Heart right ventricle (tissue), 16 donors: ENCODE results near the gene EEA1. TPM values are rescaled to one million over a fixed set of nuclear protein-coding genes. Genes with fewer than 3 reads are reported as not detected.

ENCODE experiments used
- ATAC-seq, 8 donors: fragments of 200-7000 bp; cut with Tn5 transposase; one replicate each; pipeline ENCODE4 v1.9.1; 2020; ENCODE audit warnings: mild to moderate bottlenecking in 8 of 8, moderate library complexity in 8 of 8, moderate number of reproducible peaks in 1 of 8
- DNase-seq, 2 donors: peaks; one replicate each; pipeline ENCODE4 v3.0.0-alpha.2; 2020
- H3K27ac ChIP-seq, 10 donors: fragments of 200-600 bp; sonication (generic) in 2 of 10; one replicate each; pipeline versions ENCODE4 v1.5.0 to v1.8.0; 2020 to 2022; ENCODE audit warnings: mild to moderate bottlenecking in 3 of 10
- H3K27me3 ChIP-seq, 7 donors: fragments of 200-600 bp; one replicate each; pipeline ENCODE4 v1.8.0; 2021 to 2022; ENCODE audit warnings: mild to moderate bottlenecking in 2 of 7
- H3K36me3 ChIP-seq, 9 donors: fragments of 200-600 bp; sonication (generic) in 1 of 9; one replicate each; pipeline versions ENCODE4 v1.5.0 to v1.8.0; 2020 to 2022; ENCODE audit warnings: mild to moderate bottlenecking in 2 of 9
- H3K4me1 ChIP-seq, 9 donors: fragments of 200-600 bp; sonication (generic) in 1 of 9; one replicate each; pipeline versions ENCODE4 v1.5.0 to v1.8.0; 2020 to 2022; ENCODE audit warnings: mild to moderate bottlenecking in 4 of 9
- H3K4me3 ChIP-seq, 10 donors: fragments of 200-600 bp; sonication (generic) in 2 of 10; one replicate each; pipeline versions ENCODE4 v1.5.0 to v1.8.0; 2020 to 2022; ENCODE audit warnings: mild to moderate bottlenecking in 7 of 10, moderate library complexity in 2 of 10
- H3K9me3 ChIP-seq, 11 donors: fragments of 200-600 bp in 10 of 11; sonication (generic) in 2 of 11; one replicate each; pipeline versions ENCODE4 v1.5.0 to v1.8.0; 2013 to 2022; ENCODE audit warnings: mild to moderate bottlenecking in 2 of 11, control low read depth in 1 of 11, moderate library complexity in 1 of 11
- WGBS, 2 donors: extraction: QIAGEN DNeasy Blood & Tissue Kit; methylation state at CpG; one replicate each; pipeline ENCODE4 v1.1.7; 2013; ENCODE audit warnings: inconsistent platforms in 1 of 2; 5-methylcytosine and 5-hydroxymethylcytosine counted together
- intact Hi-C, 10 donors: fragments of 100-400 bp; cut with DNase I; formaldehyde crosslinking; loops; one replicate each; pipeline versions ENCODE4 v1.11.1 to v1.14.2; 2022
- polyA plus RNA-seq, 2 donors: library from polyadenylated mRNA; stranded (reverse); fragments of 200-250 nt; gene quantifications; one replicate each; pipeline ENCODE4 v1.2.3, GENCODE V29; 2013
- total RNA-seq, 10 donors: library from RNA; stranded (reverse); fragmentation: NEBNext Ultra II Directional in 3 of 10; extraction: Animal tissue kit (Norgen Biotek cat#: 25700) in 3 of 10; gene quantifications; one replicate each; pipeline versions ENCODE4 v1.2.1 to v1.2.4, GENCODE V29; 2021 to 2023
- TF ChIP-seq, protein P1 (sequence below), 9 donors: fragments of 200-600 bp; sonication (generic) in 2 of 9; IDR thresholded peaks; one replicate each; pipeline versions ENCODE4 v1.5.0 to v1.8.0; 2021 to 2022; ENCODE audit warnings: antibody characterized with exemption in 9 of 9, mild to moderate bottlenecking in 5 of 9, moderate library complexity in 1 of 9
- donor health status: Arrhythmogenic right ventricular cardiomyopathy.
- donor health status: ischemic (EF 13 %, LVEDD 7.1; RV severe dilation, severe dysfunction).
- donor health status: healthy with polysubstance abuse.
- donor health status: DM: no; HTN: yes; CAD: no.
- donor health status: DM: no; HTN: no; CAD: no.
- donor health status: ischemic (EF 25% LVEDD 6.9; RV normal size, moderate dysfunction).
- donor health status: ischemic (EF 25% LVEDD 5.7; RV mildly dilated, moderate dysfunction).
- donor health status: healthy.
- donor health status: DM: yes; HTN: yes; CAD: no.
- donor health status: Ischemic cardiomyopathy.
- donor health status: ischemic (EF 35%, LVEDD 5.7; RV mildly dilated, moderate dysfunction).
- donor health status: nonischemic (EF 11% LVEDD 7.7; RV severe dilation, severe dysfunction).
- donor health status: DM: yes; HTN: yes; CAD: no.
- donor health status: PGD.
- donor health status: ischemic (EF 29% LVEDD 5.4; RV normal size, mild dysfunction).
- donor health status: nonischemic (EF 23%, LVEDD 6.1; RV moderate dilation, normal function).

EEA1 gene
- total and polyA plus RNA-seq, 12 donors = 2.6 to 41.6 (median 30.5) TPM

DNA sequence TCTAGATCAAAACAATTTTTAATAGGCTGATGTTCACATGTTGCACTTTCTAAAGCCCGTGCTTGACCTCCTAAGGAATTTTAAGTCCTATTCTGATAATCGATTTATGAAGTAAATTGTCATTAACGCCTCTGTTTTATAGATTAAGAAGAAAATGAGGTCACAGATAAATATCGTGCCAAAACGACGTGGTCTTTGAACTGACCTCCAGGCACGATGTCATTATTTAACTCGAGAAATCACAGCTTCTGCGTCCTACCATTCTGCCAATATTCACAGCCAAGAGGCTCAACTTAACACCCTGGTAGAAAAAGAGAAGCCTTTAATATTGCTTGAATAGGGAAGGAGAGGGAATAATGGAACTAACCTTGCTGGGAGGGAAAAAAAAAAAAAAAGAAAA lies 888 bp upstream of the EEA1 start:
- Histone ChIP-seq H3K27me3 (no peaks in the 10 kb centered on the region), H3K9me3 (no peaks in the 10 kb centered on the region), H3K4me1 (peaks cover 0 to 43% (median 35%) of the 10 kb centered on the region in 9 donors), H3K4me3 (peak overlapping the region; percentile 29 to 94 (median 87)), H3K27ac (peak overlapping the region; percentile 83 to 99 (median 97)), H3K36me3 (no peaks in the 10 kb centered on the region)
- intact Hi-C loops = loop anchor here in 8 of 10 donors (5.0 to 10.0 kb wide), 7 partner anchors 68 to 425 kb away; no protein-coding TSS in a partner anchor
- TF ChIP-seq, protein P1, sequence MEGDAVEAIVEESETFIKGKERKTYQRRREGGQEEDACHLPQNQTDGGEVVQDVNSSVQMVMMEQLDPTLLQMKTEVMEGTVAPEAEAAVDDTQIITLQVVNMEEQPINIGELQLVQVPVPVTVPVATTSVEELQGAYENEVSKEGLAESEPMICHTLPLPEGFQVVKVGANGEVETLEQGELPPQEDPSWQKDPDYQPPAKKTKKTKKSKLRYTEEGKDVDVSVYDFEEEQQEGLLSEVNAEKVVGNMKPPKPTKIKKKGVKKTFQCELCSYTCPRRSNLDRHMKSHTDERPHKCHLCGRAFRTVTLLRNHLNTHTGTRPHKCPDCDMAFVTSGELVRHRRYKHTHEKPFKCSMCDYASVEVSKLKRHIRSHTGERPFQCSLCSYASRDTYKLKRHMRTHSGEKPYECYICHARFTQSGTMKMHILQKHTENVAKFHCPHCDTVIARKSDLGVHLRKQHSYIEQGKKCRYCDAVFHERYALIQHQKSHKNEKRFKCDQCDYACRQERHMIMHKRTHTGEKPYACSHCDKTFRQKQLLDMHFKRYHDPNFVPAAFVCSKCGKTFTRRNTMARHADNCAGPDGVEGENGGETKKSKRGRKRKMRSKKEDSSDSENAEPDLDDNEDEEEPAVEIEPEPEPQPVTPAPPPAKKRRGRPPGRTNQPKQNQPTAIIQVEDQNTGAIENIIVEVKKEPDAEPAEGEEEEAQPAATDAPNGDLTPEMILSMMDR (IDR thresholded peaks at IDR 0.05) = no peak
- ATAC-seq (no peak), DNase-seq (no peak)
- 2 to 3% methylated on average over 9 of the region's 9 CpGs for WGBS, 2 donors

DNA sequence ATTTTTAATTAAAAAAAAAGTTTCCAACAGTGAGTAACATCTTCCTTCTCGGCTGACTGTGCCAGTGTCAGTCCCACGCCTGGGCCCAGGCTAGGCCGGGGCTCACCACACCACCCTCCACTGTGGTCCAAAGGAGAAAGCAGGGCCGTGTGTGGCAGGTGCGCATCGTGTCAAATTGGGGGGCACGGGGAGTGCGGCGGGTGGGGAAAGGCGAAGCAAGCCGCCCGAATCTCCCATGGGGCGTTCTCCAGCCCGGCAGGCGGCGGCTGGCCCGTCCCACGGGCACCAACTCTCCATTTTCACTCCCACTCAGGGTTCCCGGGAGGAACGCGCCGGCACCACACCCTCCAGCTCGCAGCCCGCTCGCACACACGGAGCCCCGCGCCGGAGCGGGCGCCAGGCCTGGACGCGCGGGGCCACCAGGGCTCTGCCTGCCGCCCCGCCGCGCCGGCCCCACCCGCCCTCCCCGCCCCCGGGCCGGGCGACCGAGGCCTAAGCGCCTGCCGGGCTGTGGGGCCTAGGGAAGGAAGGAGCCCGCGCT lies 604 bp downstream of the EEA1 start:
- H3K9me3 ChIP-seq = no peaks in the 10 kb centered on the region
- no peaks in the 10 kb centered on the region for H3K27me3 ChIP-seq
- H3K36me3 ChIP-seq = no peaks in the 10 kb centered on the region
- H3K27ac ChIP-seq = peak overlapping the region; percentile 92 to 99 (median 97)
- intact Hi-C loops = loop anchor here in 8 of 10 donors (5.0 to 10.0 kb wide), 7 partner anchors 66 to 424 kb away; no protein-coding TSS in a partner anchor
- H3K4me3 ChIP-seq = peak overlapping the region; percentile 66 to 94 (median 87)
- WGBS, 2 donors = 0 to 1% methylated on average over 43 to 49 of the region's 49 CpGs
- peaks cover 0 to 57% (median 46%) of the 10 kb centered on the region in 9 donors for H3K4me1 ChIP-seq
- peak; percentile 29 to 51 for DNase-seq
- ATAC-seq = peak; percentile 29 to 68 (median 48)
- TF ChIP-seq, protein P1 (IDR thresholded peaks at IDR 0.05) = no peak

DNA sequence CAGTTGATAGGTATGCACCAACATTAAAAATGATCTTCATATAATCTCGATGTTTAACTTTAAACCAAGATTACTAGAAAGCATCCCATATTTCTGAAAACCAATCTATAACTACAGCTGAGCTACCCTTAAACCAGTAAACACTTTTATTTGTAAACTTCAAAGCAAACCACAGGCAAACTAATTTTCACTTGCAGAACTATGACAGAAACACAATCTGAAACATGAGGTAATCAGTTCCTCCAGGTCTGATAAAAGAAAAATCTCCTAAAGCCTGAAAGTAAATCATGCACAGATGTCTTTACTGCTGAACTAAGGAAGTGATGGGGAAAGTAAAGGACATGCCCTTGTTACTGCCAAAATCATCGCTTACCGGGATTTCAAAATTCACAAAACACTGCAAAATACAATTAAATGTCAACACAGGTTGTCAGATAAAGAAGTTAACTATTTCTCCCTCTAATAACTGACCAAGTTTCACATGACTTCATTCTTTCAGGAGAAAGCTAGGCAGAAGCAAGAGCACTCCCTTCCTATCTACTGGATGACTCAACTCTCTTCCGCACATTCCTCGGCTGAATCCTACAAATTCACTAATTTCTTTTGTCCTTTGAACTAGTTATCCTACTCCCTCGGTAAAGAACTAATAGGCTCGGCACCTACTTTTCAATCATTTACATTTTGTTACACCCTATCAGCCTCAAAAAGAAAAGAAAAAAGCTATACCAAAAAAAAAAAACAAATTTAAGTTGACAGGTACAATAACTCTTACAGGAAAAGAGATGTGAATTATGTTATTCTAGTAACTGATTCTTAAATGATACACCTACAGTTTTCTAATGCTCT lies 1.4 kb downstream of the EEA1 start:
- intact Hi-C loops = loop anchor here in 8 of 10 donors (5.0 to 10.0 kb wide), 7 partner anchors 65 to 423 kb away; no protein-coding TSS in a partner anchor
- TF ChIP-seq, protein P1 (IDR thresholded peaks at IDR 0.05) = no peak
- ATAC-seq (peak in 1 of 8 donors; percentile 20), DNase-seq (no peak)
- Histone ChIP-seq H3K27me3 (no peaks in the 10 kb centered on the region), H3K9me3 (no peaks in the 10 kb centered on the region), H3K36me3 (no peaks in the 10 kb centered on the region), H3K27ac (peak overlapping the region in 9 of 10 donors; percentile 92 to 99 (median 97)), H3K4me3 (peak overlapping the region; percentile 66 to 94 (median 87)), H3K4me1 (peaks cover 0 to 62% (median 50%) of the 10 kb centered on the region in 9 donors)
- WGBS, 2 donors = 7 to 16% methylated on average over 7 of the region's 7 CpGs

DNA sequence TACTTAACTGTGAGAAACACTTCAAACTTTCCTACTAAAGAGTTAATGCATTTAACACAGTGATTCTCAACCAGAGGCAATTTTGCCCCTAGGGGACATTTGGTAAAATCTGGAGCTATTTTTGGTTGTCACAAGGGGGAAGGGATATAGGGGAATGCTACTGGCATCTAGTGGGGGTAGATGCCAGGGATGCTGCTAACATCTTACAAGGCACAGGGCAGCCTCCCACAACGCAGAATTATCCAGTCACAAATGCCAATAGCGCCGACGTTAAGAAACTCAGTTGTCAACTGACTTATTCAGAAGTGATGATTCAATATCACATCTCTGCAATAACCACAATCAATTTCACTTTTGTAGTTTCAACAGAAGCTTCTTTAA lies 2.0 kb downstream of the EEA1 start:
- 2 to 6% methylated on average over 4 of the region's 4 CpGs for WGBS, 2 donors
- TF ChIP-seq, protein P1 (IDR thresholded peaks at IDR 0.05) = peak in 6 of 9 donors; percentile 18 to 49 (median 36)
- H3K9me3 ChIP-seq = no peaks in the 10 kb centered on the region
- DNase-seq = peak in 1 of 2 donors; percentile 26
- no peaks in the 10 kb centered on the region for H3K36me3 ChIP-seq
- H3K27ac ChIP-seq = peak overlapping the region in 8 of 10 donors; percentile 94 to 99 (median 98)
- peaks cover 0 to 63% (median 50%) of the 10 kb centered on the region in 9 donors for H3K4me1 ChIP-seq
- peak in 2 of 8 donors; percentile 22 to 37 for ATAC-seq
- intact Hi-C loops = loop anchor here in 8 of 10 donors (5.0 to 10.0 kb wide), 7 partner anchors 65 to 422 kb away; no protein-coding TSS in a partner anchor
- no peaks in the 10 kb centered on the region for H3K27me3 ChIP-seq
- peak overlapping the region in 7 of 10 donors; percentile 66 to 90 (median 87) for H3K4me3 ChIP-seq
